Measurements from ENCODE around the gene CCDC33. TPM values are rescaled to one million over a fixed set of nuclear protein-coding genes. Genes with fewer than 3 reads are reported as not detected.

Gene CCDC33
- total RNA-seq, 2 experiments from 2014 or later = 0.17 TPM; not detected in 1

DNA sequence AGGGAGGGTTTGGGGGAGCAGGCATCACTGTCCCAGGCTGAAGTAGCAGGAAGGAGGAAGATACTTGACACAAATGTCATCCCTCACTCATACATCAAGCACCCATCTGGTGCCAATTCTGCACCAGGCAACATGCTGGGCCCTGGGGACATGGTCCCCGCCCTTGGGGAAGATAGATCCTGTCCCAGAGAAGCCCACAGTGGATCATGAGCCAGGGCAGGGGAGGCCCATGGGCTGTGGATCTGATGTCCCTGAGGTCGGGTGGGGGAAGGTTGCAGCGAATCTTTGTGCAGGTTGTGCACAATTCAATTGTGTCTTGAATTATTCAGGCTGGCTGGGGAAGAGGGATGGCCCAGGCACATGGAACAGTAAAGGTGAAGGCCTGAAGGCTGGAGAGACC lies 6.4 kb upstream of the CCDC33 start:
- no peaks in the 10 kb centered on the region for H3K4me1 Mint-ChIP-seq
- H3K36me3 Mint-ChIP-seq = no peaks in the 10 kb centered on the region
- POLR2A ChIA-PET = no interaction called here
- H3K9me3 Mint-ChIP-seq = no peaks in the 10 kb centered on the region
- DNase-seq (no peak), ATAC-seq (ENCODE audit: low read depth) (no peak)
- H3K27me3 Mint-ChIP-seq = peaks cover 3% of the 10 kb centered on the region
- no peak overlapping the region for H3K4me3 Mint-ChIP-seq
- H3K27ac Mint-ChIP-seq = no peak overlapping the region

DNA sequence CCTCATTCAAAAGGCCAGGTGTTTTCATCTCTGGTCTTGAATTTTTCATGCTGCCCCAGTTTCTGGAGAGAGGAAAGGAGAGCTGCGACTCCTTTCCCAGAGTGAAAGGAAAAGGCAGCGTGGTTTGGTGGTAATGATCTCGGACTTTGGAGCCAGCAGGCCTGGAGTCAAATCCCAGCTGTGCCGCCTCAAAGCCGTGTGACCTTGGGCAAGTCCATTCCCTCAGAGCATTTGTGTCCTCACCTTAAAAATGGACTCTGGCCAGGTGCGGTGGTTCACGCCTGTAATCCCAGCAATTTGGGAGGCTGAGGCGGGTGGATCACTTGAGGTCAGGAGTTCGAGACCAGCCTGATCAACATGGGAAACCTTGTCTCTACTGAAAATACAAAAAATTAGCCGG lies 4.7 kb upstream of the CCDC33 start:
- POLR2A ChIA-PET = interaction anchor here (1.3 kb wide), 1 partner anchor 37 kb away, joined by 3 read pairs; no protein-coding TSS in a partner anchor
- peaks cover 3% of the 10 kb centered on the region for H3K27me3 Mint-ChIP-seq

DNA sequence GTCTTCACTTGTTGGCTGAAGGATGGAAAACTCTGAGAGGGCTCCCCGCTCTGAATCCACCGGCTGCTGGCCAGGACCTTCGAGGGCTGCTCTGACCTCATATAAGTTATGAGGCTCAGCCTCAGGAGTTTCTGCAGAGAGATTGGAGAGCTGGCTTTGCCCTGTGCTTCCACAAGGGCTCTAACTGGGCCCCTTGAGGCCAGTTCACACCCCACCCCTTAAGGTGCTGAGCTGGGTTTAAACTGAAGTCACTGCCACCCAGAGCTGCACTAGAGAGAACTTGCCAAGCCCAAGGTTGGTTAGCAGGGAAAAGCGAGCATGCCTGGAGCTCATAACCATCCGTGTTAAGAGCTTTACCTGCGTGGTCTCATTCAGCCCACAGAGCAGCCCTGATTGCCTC lies 2.8 kb upstream of the CCDC33 start:
- H3K9me3 Mint-ChIP-seq = no peaks in the 10 kb centered on the region
- H3K36me3 Mint-ChIP-seq = no peaks in the 10 kb centered on the region
- no peak for ATAC-seq (ENCODE audit: low read depth)
- H3K27me3 Mint-ChIP-seq = peaks cover 4% of the 10 kb centered on the region
- no peak for DNase-seq
- H3K4me3 Mint-ChIP-seq = no peak overlapping the region
- H3K4me1 Mint-ChIP-seq = no peaks in the 10 kb centered on the region
- no peak overlapping the region for H3K27ac Mint-ChIP-seq
- POLR2A ChIA-PET = no interaction called here

More for the DNA sequence above, 4.7 kb upstream of the CCDC33 start:
- no peaks in the 10 kb centered on the region for H3K4me1 Mint-ChIP-seq
- no peak overlapping the region for H3K4me3 Mint-ChIP-seq
- DNase-seq = no peak
- no peaks in the 10 kb centered on the region for H3K9me3 Mint-ChIP-seq
- no peaks in the 10 kb centered on the region for H3K36me3 Mint-ChIP-seq
- no peak for ATAC-seq (ENCODE audit: low read depth)
- H3K27ac Mint-ChIP-seq = no peak overlapping the region

DNA sequence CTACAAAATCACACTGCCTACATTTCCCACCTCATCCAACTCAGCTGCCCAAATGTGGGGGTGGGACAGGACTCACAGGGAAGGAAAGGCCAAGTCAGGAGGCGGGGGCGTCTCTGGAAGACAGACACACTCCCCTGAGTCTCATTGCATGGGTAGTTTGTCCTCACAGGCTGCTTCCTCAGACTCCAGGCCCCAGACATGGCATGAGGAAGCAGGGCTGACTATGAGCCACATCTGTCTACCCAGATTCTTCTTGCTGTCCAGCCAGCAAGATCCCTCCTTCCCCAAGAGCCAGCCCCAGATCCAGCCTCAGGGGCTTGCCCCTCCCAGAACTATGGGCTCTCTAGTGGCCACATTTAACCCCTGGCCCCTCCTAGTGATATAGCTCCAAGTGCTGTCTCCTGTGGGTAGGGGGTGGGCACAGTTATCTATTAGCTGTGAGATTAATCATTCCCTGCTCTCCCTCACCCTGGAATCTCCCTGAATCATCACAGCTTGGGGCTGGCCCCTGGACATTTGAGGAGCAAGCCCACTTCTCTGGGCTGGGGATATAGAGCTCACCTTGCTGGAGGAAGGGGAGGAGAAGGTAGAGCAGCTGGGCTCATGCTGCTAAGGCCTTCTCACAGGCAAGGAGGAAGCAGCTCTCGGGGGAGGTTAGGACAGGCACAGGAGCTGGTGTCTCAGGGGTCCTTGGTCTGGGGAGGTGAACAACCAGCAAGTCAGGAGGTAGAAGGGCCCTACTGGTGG lies 2.1 kb upstream of the CCDC33 start:
- POLR2A ChIA-PET = no interaction called here
- no peak for ATAC-seq (ENCODE audit: low read depth)
- no peaks in the 10 kb centered on the region for H3K4me1 Mint-ChIP-seq
- peaks cover 4% of the 10 kb centered on the region for H3K27me3 Mint-ChIP-seq
- H3K4me3 Mint-ChIP-seq = no peak overlapping the region
- H3K27ac Mint-ChIP-seq = no peak overlapping the region
- no peaks in the 10 kb centered on the region for H3K36me3 Mint-ChIP-seq
- no peak for DNase-seq
- no peaks in the 10 kb centered on the region for H3K9me3 Mint-ChIP-seq

DNA sequence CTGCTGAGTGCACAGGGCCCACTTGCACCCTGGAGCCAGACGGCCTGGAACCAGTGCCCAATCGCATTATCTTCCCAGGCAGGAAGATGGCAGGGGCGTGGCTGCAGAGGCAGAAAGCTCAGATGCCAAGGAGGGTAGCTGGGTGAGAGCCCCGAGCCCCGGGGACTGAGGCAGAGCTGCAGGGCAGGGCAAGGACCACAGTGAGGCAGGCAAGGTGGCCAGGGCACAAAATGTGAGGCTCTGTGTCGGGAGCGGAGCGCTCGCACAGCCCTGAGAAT lies 1.6 kb upstream of the CCDC33 start:
- POLR2A ChIA-PET = no interaction called here
- Mint-ChIP-seq H3K4me1 (no peaks in the 10 kb centered on the region), H3K27me3 (peaks cover 4% of the 10 kb centered on the region), H3K4me3 (no peak overlapping the region), H3K36me3 (no peaks in the 10 kb centered on the region), H3K9me3 (no peaks in the 10 kb centered on the region), H3K27ac (no peak overlapping the region)
- no peak for ATAC-seq (ENCODE audit: low read depth)
- DNase-seq = no peak

DNA sequence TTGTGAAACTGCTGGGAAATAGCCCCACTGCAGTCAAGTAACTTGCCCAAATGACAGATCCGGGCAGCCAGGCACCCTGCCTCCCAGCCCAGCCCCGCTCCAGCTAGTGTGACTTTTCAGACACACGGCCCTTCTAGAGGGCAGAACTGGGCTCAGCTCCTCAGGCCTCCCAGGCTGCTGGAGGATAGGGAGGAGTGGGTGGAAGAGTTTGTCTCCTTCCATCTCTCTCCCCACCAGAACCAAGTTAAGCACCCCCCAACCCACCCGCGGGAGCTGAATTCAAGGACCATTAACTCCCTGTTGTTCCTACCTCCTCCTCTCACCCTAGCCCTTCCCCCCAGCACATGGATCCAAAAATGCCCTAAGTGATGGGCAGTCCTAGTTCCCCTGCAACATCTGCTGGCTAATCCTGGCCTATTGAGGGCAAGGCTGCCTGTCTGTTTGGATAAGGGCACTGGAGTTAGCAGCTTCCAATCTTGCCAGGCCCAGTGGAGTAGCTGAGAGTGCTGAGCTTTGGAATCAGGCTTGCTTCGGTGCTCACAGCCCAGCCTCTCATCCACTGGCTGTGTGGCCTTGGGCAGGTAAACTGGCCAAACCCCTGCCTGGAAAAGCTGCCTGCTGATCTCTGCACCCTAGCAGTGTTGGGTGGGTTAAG lies 3.1 kb downstream of the CCDC33 start:
- Mint-ChIP-seq H3K4me1 (no peaks in the 10 kb centered on the region), H3K4me3 (no peak overlapping the region), H3K36me3 (no peaks in the 10 kb centered on the region), H3K27ac (no peak overlapping the region), H3K9me3 (no peaks in the 10 kb centered on the region), H3K27me3 (peaks cover 8% of the 10 kb centered on the region)
- POLR2A ChIA-PET = no interaction called here
- no peak for ATAC-seq (ENCODE audit: low read depth)
- DNase-seq = no peak

DNA sequence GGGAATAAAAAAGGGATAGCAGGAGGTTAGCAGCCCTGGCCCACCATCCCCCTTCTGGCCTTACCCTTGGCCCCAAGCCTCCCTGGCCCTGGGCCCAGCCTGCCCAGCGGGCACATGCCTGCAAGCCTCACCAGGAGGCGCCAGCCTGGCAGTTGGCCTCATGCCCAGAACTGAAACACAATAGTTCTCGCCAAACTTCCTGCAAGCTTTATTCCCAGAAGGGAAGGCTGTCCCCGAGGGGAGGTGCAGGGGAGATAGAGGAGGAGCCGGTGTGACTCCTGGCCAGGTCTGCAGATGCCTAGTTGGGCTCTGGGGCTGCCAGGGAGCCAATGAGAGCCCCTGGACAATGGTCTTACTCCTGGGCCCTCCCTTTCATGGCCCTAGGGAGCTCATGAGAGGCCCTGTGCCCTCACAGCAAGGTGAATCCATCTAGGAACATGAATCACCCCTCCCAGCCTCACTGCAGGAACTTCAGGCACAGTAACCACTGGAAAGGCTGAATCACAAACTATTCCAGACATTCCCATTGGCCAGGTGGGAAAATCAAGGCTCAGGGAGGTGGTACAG lies 4.0 kb downstream of the CCDC33 start:
- POLR2A ChIA-PET = no interaction called here
- no peaks in the 10 kb centered on the region for H3K9me3 Mint-ChIP-seq

DNA sequence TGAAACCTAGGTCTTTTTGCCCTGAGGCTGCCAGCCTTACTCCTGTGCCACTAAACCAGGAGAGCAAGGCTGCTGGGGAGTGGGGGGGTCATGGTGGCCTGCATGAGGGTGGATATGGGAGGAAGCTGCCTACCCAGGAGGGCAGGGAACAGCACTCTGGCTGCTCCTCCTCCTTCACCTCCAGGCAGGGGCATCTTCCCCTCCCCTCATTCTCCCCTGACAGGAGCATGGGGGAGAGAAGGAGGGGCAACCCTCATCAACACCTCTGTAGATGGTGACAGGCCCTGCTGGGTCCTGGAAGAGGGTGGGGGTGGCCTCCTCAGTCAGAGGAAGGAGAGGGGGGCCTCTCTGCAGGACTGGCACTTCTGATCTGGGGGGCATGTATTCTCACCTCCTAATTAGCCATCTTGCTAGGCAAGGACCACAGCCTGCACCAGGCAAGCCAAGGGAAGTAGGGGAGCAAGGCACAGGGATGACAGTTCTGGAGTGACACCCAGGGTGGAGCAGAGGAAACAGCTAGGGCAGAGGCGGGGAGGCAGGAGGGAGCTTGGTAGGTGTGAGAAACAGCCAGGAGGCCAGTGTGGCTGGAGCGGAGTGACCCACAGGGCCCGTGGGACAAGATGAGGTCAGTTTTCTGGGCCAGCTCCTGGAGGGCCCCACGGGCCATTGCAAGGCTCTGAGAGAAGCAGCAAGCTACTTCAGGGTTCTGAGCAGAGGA lies 4.9 kb downstream of the CCDC33 start:
- H3K36me3 Mint-ChIP-seq = no peaks in the 10 kb centered on the region
- ATAC-seq (ENCODE audit: low read depth) = no peak
- H3K27ac Mint-ChIP-seq = no peak overlapping the region
- H3K4me3 Mint-ChIP-seq = no peak overlapping the region
- no peak for DNase-seq
- peaks cover 6% of the 10 kb centered on the region for H3K4me1 Mint-ChIP-seq
- H3K27me3 Mint-ChIP-seq = peaks cover 22% of the 10 kb centered on the region
- no peaks in the 10 kb centered on the region for H3K9me3 Mint-ChIP-seq
- POLR2A ChIA-PET = no interaction called here

More for the DNA sequence above, 4.0 kb downstream of the CCDC33 start:
- H3K36me3 Mint-ChIP-seq = no peaks in the 10 kb centered on the region
- DNase-seq = no peak
- H3K27ac Mint-ChIP-seq = no peak overlapping the region
- H3K4me1 Mint-ChIP-seq = peaks cover 4% of the 10 kb centered on the region
- H3K27me3 Mint-ChIP-seq = peaks cover 16% of the 10 kb centered on the region
- no peak for ATAC-seq (ENCODE audit: low read depth)
- no peak overlapping the region for H3K4me3 Mint-ChIP-seq

DNA sequence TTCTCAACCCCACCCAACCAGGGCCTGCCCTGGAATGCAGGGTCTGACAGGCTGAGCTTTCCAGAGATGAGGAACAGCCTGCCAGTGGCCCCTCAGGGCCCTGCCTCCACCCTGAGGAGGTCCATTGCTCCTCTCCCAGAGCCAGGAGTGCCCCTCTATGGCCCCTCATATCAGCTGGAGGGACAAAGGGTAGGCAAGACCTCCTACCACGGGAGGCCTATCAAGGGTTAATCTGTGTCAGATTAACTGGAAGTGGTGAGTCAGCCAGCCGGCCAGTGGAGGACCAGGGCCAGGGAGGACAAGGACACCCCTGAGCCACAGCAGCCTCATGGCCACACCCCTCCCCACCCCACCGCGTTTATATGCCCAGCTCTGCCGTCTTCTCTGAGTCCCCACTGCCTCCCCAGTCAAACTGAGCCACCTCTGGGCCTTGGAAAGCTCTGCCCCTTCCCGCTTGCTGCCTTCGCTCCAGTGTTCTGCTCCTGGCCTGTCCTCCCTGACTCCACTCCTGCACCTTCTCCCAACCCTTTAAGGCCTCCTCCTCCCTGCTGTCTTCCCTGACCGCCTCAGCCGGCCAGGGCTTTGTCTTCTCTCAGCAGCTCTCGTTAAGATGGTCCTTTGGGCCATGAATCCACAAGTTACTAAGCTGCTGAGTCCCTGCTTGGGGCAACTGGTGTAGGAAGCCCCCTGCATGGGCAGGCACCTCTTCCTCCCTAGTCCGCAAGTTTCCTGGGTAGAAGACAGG lies 6.5 kb downstream of the CCDC33 start:
- H3K36me3 Mint-ChIP-seq = no peaks in the 10 kb centered on the region
- H3K27me3 Mint-ChIP-seq = peaks cover 33% of the 10 kb centered on the region
- peaks cover 6% of the 10 kb centered on the region for H3K4me1 Mint-ChIP-seq
- POLR2A ChIA-PET = no interaction called here
- no peak overlapping the region for H3K27ac Mint-ChIP-seq
- no peaks in the 10 kb centered on the region for H3K9me3 Mint-ChIP-seq
- no peak overlapping the region for H3K4me3 Mint-ChIP-seq
- ATAC-seq (ENCODE audit: low read depth) (no peak), DNase-seq (no peak)

DNA sequence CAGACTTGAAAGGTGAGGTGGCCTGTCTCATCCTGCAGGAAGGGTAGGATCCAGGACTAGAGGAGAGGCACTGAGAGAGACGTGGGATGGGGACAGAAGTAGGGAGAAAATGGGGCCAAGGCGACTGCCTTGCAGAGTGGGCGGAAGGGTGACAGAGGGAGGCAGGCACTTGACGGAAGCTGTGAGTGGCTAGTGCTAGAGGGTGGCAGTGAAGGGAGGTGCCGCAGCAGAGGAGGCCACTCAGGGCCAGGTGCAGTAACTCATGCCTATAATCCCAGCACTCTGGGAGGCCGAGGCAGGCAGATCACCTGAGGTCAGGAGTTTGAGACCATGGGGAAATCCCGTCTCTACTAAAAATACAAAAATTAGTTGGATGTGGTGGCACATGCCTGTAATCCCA lies 7.3 kb downstream of the CCDC33 start:
- no peak overlapping the region for H3K27ac Mint-ChIP-seq
- H3K4me1 Mint-ChIP-seq = peaks cover 6% of the 10 kb centered on the region
- H3K4me3 Mint-ChIP-seq = no peak overlapping the region
- H3K27me3 Mint-ChIP-seq = peaks cover 33% of the 10 kb centered on the region
- no peaks in the 10 kb centered on the region for H3K9me3 Mint-ChIP-seq
- H3K36me3 Mint-ChIP-seq = no peaks in the 10 kb centered on the region
- DNase-seq = no peak
- POLR2A ChIA-PET = no interaction called here
- ATAC-seq (ENCODE audit: low read depth) = no peak

DNA sequence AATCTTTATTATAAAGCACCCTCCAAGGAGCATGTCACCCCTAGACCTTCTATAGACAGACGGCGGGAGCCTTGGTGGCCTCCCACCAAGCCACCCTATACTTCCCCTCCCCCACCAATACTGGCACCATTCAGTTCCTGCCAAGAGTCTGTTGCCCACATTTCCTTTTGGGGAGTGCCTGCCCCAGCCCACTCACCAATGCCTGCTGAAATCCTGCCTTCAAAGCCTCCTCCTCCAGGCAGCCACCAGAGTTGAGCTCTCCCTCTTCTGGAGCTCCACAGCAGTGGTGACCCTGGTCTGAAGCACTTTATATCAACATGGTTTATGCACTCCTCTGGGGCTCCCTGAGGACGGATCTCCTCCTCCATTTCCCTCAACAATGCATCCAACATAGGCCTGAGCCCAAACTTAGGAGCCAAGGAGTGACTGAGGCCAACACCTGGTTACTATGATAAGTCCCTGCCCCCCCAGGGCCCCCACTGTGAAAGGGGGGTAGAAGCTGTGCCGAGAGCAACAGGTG lies 8.8 kb downstream of the CCDC33 start:
- Mint-ChIP-seq H3K4me1 (peaks cover 6% of the 10 kb centered on the region), H3K9me3 (no peaks in the 10 kb centered on the region), H3K4me3 (no peak overlapping the region), H3K27me3 (peaks cover 35% of the 10 kb centered on the region), H3K36me3 (no peaks in the 10 kb centered on the region), H3K27ac (no peak overlapping the region)
- no peak for DNase-seq
- POLR2A ChIA-PET = no interaction called here
- no peak for ATAC-seq (ENCODE audit: low read depth)

DNA sequence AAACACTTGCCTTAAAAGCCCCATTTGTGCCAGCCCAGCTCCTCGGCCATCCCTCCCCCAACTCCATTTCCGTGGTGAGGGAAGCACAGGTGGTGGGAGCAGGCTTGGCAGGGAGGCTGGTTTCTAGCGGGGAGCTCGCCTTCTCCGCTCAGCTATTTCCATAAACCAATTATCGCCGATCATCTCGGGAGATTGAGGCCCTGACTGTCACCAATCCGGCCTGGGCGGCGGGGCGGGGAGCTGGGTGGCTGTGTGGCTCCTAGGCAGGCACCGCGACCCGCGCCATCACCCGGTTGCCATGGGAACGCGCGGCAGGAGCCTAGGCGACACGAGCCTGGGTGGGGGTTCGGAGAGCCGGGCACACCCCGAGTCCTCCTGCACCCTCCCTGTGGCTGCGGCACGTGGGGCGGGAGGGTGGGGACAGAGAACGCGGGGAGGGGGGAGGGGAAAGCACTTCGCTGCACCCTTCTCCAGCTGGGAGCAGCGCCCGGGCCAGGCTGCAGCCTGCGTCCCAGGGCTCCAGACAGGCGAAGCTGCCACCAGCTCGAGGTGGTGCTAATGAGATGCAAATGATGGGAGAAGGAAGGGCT lies 9.3 kb downstream of the CCDC33 start:
- DNase-seq (no peak), ATAC-seq (ENCODE audit: low read depth) (no peak)
- Mint-ChIP-seq H3K27me3 (peaks cover 35% of the 10 kb centered on the region), H3K36me3 (no peaks in the 10 kb centered on the region), H3K4me1 (peaks cover 6% of the 10 kb centered on the region), H3K9me3 (no peaks in the 10 kb centered on the region), H3K27ac (no peak overlapping the region), H3K4me3 (no peak overlapping the region)
- POLR2A ChIA-PET = no interaction called here

DNA sequence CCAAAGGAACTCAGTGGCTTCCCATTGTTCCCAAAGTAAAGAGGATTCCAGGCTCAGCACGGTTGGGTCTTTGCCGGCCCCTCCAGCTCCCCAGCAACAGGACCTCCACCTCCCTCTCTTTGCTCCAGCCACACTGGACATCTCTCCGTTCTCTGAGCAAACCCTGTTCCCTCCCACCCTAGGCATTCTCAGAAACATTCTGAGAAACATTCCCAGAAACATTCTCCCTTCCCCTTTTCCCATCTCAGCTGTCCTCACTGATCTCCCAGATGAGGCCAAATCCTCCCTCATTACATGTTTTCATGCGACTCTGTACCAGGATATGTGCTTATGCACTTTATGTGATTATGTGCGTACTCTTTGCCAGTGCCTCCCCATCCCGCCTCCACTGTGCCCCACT lies 14.1 kb downstream of the CCDC33 start:
- H3K4me1 Mint-ChIP-seq = peaks cover under 1% of the 10 kb centered on the region
- H3K9me3 Mint-ChIP-seq = no peaks in the 10 kb centered on the region
- POLR2A ChIA-PET = interaction anchor here (1.1 kb wide), 1 partner anchor 21 kb away, joined by 3 read pairs; no protein-coding TSS in a partner anchor
- H3K4me3 Mint-ChIP-seq = no peak overlapping the region
- no peak for ATAC-seq (ENCODE audit: low read depth)
- no peak for DNase-seq
- peaks cover 27% of the 10 kb centered on the region for H3K27me3 Mint-ChIP-seq
- no peak overlapping the region for H3K27ac Mint-ChIP-seq
- no peaks in the 10 kb centered on the region for H3K36me3 Mint-ChIP-seq
